ENCODE data around the gene ACSL6. TPM values are rescaled to one million over a fixed set of nuclear protein-coding genes. Genes with fewer than 3 reads are reported as not detected.

The ACSL6 gene
- total RNA-seq, 2 experiments from 2014 or later: 3.3 to 4.7 TPM

GRCh38 chr5:131945551-131946168 is 65.8 kb downstream of the ACSL6 start, which contains the start of gene MEIKIN:
Gene MEIKIN (minus strand): TSS chr5:131945663. CDS start chr5:131945505, 158 bp downstream.
- ChIA-PET POLR2A (no interaction called here), CTCF (interaction anchor here (2.0 kb wide), 1 partner anchor 118 kb away, joined by 8 read pairs; no protein-coding TSS in a partner anchor)
- Mint-ChIP-seq H3K27ac (no peak within 1 kb of the TSS), H3K4me3 (no peak within 1 kb of the TSS), H3K9me3 (no peaks in the 10 kb centered on the region), H3K4me1 (ENCODE audit: low read depth) (no peaks in the 10 kb centered on the region), H3K27me3 (no peaks in the 10 kb centered on the region), H3K36me3 (ENCODE audit: low read depth) (no peaks in the 10 kb centered on the region)
- intact Hi-C loops (cut with micrococcal nuclease): no loop called here
- ATAC-seq: no peak
- TF ChIP-seq, protein P1, sequence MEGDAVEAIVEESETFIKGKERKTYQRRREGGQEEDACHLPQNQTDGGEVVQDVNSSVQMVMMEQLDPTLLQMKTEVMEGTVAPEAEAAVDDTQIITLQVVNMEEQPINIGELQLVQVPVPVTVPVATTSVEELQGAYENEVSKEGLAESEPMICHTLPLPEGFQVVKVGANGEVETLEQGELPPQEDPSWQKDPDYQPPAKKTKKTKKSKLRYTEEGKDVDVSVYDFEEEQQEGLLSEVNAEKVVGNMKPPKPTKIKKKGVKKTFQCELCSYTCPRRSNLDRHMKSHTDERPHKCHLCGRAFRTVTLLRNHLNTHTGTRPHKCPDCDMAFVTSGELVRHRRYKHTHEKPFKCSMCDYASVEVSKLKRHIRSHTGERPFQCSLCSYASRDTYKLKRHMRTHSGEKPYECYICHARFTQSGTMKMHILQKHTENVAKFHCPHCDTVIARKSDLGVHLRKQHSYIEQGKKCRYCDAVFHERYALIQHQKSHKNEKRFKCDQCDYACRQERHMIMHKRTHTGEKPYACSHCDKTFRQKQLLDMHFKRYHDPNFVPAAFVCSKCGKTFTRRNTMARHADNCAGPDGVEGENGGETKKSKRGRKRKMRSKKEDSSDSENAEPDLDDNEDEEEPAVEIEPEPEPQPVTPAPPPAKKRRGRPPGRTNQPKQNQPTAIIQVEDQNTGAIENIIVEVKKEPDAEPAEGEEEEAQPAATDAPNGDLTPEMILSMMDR (IDR thresholded peaks at IDR 0.05): no peak
- no peak for DNase-seq

DNA sequence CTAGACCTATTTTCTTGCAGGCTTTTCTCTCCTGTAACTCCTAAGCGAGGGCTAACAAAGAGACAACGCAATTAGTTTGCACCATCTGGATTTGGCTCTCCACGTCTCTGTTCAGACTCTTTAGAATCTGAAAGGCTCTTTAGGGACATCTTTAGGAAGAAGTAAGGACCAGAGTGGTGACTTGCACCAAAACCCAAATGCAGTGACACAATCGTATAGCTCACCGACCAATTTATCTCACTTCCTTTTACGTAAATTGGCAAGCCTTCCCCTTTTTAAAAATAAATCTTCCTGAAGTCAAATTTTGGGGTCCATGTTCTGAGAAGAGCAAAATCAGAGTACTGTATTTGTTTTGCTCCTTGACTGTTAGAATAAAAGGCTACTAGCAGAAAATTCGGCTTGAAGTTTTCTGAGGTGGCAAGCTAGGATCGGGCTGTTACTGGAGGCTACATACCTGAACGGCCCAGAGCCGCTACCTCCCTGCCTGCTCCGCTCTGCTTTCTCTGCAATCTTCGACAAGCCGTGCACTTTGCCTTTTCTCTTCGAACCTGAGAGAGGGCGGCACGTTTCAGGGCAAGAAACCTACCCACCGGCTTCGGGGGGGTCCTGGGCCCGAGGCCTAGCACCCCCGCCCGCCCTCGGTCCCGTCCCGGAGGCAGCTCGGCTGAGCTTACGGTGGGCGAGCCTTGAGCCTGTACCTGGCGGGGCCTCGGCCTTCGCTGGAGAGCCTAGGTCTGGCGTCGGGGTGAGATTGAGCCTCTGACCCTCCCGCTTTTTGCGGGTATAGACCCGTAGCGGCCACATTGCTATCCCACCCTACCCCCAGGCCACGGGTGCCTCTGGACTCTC is 66.5 kb downstream of the ACSL6 start:
- Mint-ChIP-seq H3K27ac (no peak overlapping the region), H3K27me3 (no peaks in the 10 kb centered on the region), H3K36me3 (ENCODE audit: low read depth) (no peaks in the 10 kb centered on the region), H3K9me3 (no peaks in the 10 kb centered on the region), H3K4me3 (no peak overlapping the region), H3K4me1 (ENCODE audit: low read depth) (no peaks in the 10 kb centered on the region)
- ATAC-seq: no peak
- TF ChIP-seq, protein P1 (IDR thresholded peaks at IDR 0.05): no peak
- no peak for DNase-seq
- ChIA-PET POLR2A (no interaction called here), CTCF (no interaction called here)
- intact Hi-C loops (cut with micrococcal nuclease): no loop called here

- TF ChIP-seq, protein P1 (IDR thresholded peaks at IDR 0.05): no peak
- Mint-ChIP-seq H3K9me3 (no peaks in the 10 kb centered on the region), H3K4me1 (ENCODE audit: low read depth) (no peaks in the 10 kb centered on the region), H3K36me3 (ENCODE audit: low read depth) (no peaks in the 10 kb centered on the region), H3K27ac (no peak overlapping the region), H3K27me3 (no peaks in the 10 kb centered on the region), H3K4me3 (no peak overlapping the region)
- ChIA-PET CTCF (no interaction called here), POLR2A (interaction anchor here (1.4 kb wide), 1 partner anchor 32 kb away, joined by 3 read pairs; no protein-coding TSS in a partner anchor)
- DNase-seq: no peak
- intact Hi-C loops (cut with micrococcal nuclease): no loop called here
- no peak for ATAC-seq
Measured at GRCh38 chr5:131943916-131944315, 67.5 kb downstream of the ACSL6 start.

GRCh38 chr5:131942016-131942415 is 69.4 kb downstream of the ACSL6 start:
- H3K4me3 Mint-ChIP-seq: no peak overlapping the region
- no peaks in the 10 kb centered on the region for H3K36me3 Mint-ChIP-seq (ENCODE audit: low read depth)
- H3K27me3 Mint-ChIP-seq: no peaks in the 10 kb centered on the region
- TF ChIP-seq, protein P1 (IDR thresholded peaks at IDR 0.05): no peak
- no peaks in the 10 kb centered on the region for H3K4me1 Mint-ChIP-seq (ENCODE audit: low read depth)
- intact Hi-C loops (cut with micrococcal nuclease): no loop called here
- ChIA-PET POLR2A (no interaction called here), CTCF (no interaction called here)
- DNase-seq (no peak), ATAC-seq (no peak)
- no peaks in the 10 kb centered on the region for H3K9me3 Mint-ChIP-seq
- H3K27ac Mint-ChIP-seq: no peak overlapping the region

Measured in activated CD8-positive, alpha-beta T cell treated with anti-CD3 and anti-CD28 coated beads for 36 hours (primary cell).